PC-9 (cell line): ENCODE data around the gene HOXC9. TPM values are rescaled to one million over a fixed set of nuclear protein-coding genes. Genes with fewer than 3 reads are reported as not detected.
A peak's percentile ranks its signal among the peaks of the same experiment; 100 is the strongest.

Experiments used
- BruUV-seq: library from RNA; stranded (reverse); fragments of 400-500 nt; replicated peaks from 2 replicates; lab custom pipeline; 2021; lab: Mats Ljungman, UMichigan
- CTCF ChIA-PET: fragments of 300-600 bp; sonication (Branson Sonifier 250); formaldehyde crosslinking; loops from one replicate; lab custom pipeline; 2022; ENCODE audit warnings: antibody characterized with exemption; lab: Charles Lee
- POLR2A ChIA-PET: fragments of 300-600 bp; sonication (Branson Sonifier 250); formaldehyde crosslinking; loops from one replicate; lab custom pipeline; 2022; ENCODE audit warnings: antibody characterized with exemption; ENCODE audit not compliant: unreplicated experiment; lab: Charles Lee
- DNase-seq, 2 experiments: peaks; one replicate each; pipeline versions ENCODE4 v3.0.0 to v3.0.0-alpha.2; 2015 to 2022; ENCODE audit warnings: mixed read lengths in 1 of 2
- H2AFZ ChIP-seq: fragments of 200-600 bp; sonication (generic); 2 replicates; pipeline ENCODE4 v1.8.1; 2017; ENCODE audit warnings: antibody characterized with exemption
- H3F3A ChIP-seq: fragments of 200-600 bp; sonication (generic); 2 replicates; pipeline ENCODE4 v1.8.1; 2017; ENCODE audit warnings: antibody characterized with exemption, mild to moderate bottlenecking, low read depth; ENCODE audit not compliant: insufficient read depth
- H3K27ac ChIP-seq: fragments of 200-600 bp; sonication (generic); 2 replicates; pipeline ENCODE4 v1.6.1; 2016; ENCODE audit warnings: mixed run types
- H3K27me3 ChIP-seq: fragments of 200-600 bp; sonication (generic); 2 replicates; pipeline ENCODE4 v1.6.1; 2016; ENCODE audit warnings: low read depth, mixed run types; ENCODE audit not compliant: insufficient read depth
- H3K36me3 ChIP-seq: fragments of 200-600 bp; sonication (generic); 2 replicates; pipeline ENCODE4 v1.6.1; 2016; ENCODE audit warnings: low read depth, mixed run types
- H3K4me1 ChIP-seq: fragments of 200-600 bp; sonication (generic); replicated peaks from 2 replicates; pipeline ENCODE4 v1.6.1; 2016; ENCODE audit warnings: mixed run types; ENCODE audit not compliant: insufficient read depth
- H3K4me2 ChIP-seq: fragments of 200-600 bp; sonication (generic); 2 replicates; pipeline ENCODE4 v1.6.1; 2017; ENCODE audit warnings: mixed run types
- H3K4me3 ChIP-seq: fragments of 200-600 bp; sonication (generic); 2 replicates; pipeline ENCODE4 v1.6.1; 2016; ENCODE audit warnings: mixed run types
- H3K79me2 ChIP-seq: fragments of 200-600 bp; sonication (generic); 2 replicates; pipeline ENCODE4 v1.6.1; 2017; ENCODE audit warnings: low read depth, mixed run types
- H3K9me2 ChIP-seq: fragments of 200-600 bp; sonication (generic); 2 replicates; pipeline ENCODE4 v1.8.1; 2017; ENCODE audit warnings: mild to moderate bottlenecking; ENCODE audit not compliant: insufficient read depth
- H3K9me3 ChIP-seq: fragments of 200-600 bp; sonication (generic); 2 replicates; pipeline ENCODE4 v1.8.1; 2016; ENCODE audit warnings: low read depth; ENCODE audit not compliant: insufficient read depth
- H4K20me1 ChIP-seq: fragments of 200-600 bp; sonication (generic); 2 replicates; pipeline ENCODE4 v1.8.1; 2017; ENCODE audit not compliant: insufficient read depth
- EZH2 ChIP-seq: fragments of 200-600 bp; sonication (generic); IDR thresholded peaks from 2 replicates; pipeline ENCODE4 v1.8.0; 2017; ENCODE audit warnings: antibody characterized with exemption, low read depth
- intact Hi-C: fragments of 100-400 bp; cut with micrococcal nuclease; formaldehyde crosslinking; loops from one replicate; pipeline ENCODE4 v1.10.0; 2022; ENCODE audit not compliant: unreplicated experiment
- total RNA-seq: library from RNA; stranded (reverse); gene quantifications from 2 replicates; pipeline ENCODE4 v1.2.3, GENCODE V29; 2021
- TF ChIP-seq, protein P1 (sequence below): fragments of 200-600 bp; sonication (generic); conservative IDR thresholded peaks from 2 replicates; pipeline ENCODE4 v1.6.1; 2017; ENCODE audit warnings: mixed run types, antibody characterized with exemption, mild to moderate bottlenecking, moderate library complexity

The HOXC9 gene
- total RNA-seq, 1 experiment from 2014 or later, result 10.2 TPM

DNA sequence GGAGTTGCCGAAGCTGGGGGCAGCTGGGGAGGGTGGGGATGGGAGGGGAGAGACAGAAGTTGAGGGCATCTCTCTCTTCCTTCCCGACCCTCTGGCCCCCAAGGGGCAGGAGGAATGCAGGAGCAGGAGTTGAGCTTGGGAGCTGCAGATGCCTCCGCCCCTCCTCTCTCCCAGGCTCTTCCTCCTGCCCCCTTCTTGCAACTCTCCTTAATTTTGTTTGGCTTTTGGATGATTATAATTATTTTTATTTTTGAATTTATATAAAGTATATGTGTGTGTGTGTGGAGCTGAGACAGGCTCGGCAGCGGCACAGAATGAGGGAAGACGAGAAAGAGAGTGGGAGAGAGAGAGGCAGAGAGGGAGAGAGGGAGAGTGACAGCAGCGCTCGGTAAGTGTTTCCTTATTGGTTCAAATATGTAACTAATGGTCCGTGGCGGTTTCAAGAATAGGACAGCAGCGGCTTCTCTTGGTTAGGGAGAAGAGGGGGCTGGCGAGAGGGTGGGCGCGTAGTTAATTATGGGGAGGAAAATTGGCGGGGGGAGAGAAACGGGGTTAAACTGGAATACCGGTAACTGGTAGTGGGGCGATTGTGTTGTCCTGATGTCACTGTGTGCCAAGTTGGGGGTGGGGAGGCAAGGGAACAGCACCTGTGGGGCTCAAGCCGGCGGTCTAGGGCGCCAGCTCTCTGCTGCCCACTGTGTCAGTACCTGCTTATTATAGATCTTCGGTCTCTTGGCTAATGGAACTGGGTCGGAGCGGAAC, 17.2 kb downstream of the HOXC9 start:
- H3K36me3 ChIP-seq, result no peaks in the 10 kb centered on the region
- peak overlapping the region; percentile 94 for H2AFZ ChIP-seq
- intact Hi-C loops, result no loop called here
- peak overlapping the region; percentile 82 for H3K4me3 ChIP-seq
- H3K79me2 ChIP-seq, result no peaks in the 10 kb centered on the region
- BruUV-seq, result no TSS peak
- peak overlapping the region; percentile 99 for H3K4me2 ChIP-seq
- no peaks in the 10 kb centered on the region for H3F3A ChIP-seq
- ChIA-PET CTCF (interaction anchor here (0.6 to 1.8 kb wide), 7 partner anchors 8 to 326 kb away, joined by 3 to 37 read pairs (median 4); partner anchors contain the start of genes HOXC5 and HOXC8), POLR2A (interaction anchor here (0.5 to 0.8 kb wide), 6 partner anchors 19 to 427 kb away, joined by 3 to 31 read pairs (median 4); partner anchors contain the start of gene SMUG1)
- no peaks in the 10 kb centered on the region for H3K27me3 ChIP-seq
- peak in 1 of 2 experiments; percentile 52 for DNase-seq
- TF ChIP-seq, protein P1, sequence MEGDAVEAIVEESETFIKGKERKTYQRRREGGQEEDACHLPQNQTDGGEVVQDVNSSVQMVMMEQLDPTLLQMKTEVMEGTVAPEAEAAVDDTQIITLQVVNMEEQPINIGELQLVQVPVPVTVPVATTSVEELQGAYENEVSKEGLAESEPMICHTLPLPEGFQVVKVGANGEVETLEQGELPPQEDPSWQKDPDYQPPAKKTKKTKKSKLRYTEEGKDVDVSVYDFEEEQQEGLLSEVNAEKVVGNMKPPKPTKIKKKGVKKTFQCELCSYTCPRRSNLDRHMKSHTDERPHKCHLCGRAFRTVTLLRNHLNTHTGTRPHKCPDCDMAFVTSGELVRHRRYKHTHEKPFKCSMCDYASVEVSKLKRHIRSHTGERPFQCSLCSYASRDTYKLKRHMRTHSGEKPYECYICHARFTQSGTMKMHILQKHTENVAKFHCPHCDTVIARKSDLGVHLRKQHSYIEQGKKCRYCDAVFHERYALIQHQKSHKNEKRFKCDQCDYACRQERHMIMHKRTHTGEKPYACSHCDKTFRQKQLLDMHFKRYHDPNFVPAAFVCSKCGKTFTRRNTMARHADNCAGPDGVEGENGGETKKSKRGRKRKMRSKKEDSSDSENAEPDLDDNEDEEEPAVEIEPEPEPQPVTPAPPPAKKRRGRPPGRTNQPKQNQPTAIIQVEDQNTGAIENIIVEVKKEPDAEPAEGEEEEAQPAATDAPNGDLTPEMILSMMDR, result no peak
- TF ChIP-seq EZH2, result no peak
- H3K4me1 ChIP-seq, result no peaks in the 10 kb centered on the region; the same call in 1 of the 2 replicates
- H3K9me3 ChIP-seq, result no peaks in the 10 kb centered on the region
- peak overlapping the region; percentile 7; the same call in 1 of the 2 replicates for H3K27ac ChIP-seq
- no peaks in the 10 kb centered on the region for H4K20me1 ChIP-seq
- no peaks in the 10 kb centered on the region for H3K9me2 ChIP-seq

DNA sequence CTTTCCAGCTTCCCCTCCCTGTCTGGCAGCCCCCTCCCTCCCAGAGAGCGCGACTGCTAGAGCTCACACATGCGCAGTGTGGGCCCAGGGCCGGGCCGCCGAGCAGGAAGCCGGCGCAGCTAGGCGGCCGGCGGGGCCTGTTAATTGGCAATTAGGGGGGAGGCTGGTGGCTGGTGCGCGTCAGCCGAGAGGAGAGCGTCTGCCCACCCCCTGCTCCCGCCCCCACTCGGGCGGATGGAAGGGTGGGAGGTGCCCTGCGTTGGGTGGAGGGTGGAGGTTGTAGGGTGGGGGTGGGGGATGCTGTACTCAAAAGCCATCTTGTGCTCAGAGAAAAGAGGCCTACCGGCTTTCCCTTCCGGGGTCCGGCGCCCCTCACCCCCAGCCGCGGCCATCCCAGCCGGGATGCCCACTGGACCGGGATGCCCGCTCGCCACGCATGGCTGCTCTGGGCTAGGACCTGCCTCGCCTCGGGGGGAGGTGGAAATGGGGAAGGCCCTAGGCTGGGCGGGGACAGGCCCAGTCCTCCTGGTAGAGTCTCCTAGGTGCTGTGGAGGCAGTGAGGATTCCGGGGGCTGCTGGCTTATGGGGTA, 18.0 kb downstream of the HOXC9 start:
- Histone ChIP-seq H3K4me1 (no peaks in the 10 kb centered on the region; the same call in 1 of the 2 replicates), H3K27ac (peak overlapping the region; percentile 7; the same call in 1 of the 2 replicates), H3F3A (no peaks in the 10 kb centered on the region), H3K27me3 (no peaks in the 10 kb centered on the region), H3K36me3 (no peaks in the 10 kb centered on the region), H3K4me2 (peak overlapping the region; percentile 99), H3K9me2 (no peaks in the 10 kb centered on the region), H3K4me3 (peak overlapping the region; percentile 82), H3K79me2 (no peaks in the 10 kb centered on the region), H4K20me1 (no peaks in the 10 kb centered on the region), H2AFZ (peak overlapping the region; percentile 94), H3K9me3 (no peaks in the 10 kb centered on the region)
- peak; percentile 54 to 86 for DNase-seq
- BruUV-seq, result no TSS peak
- intact Hi-C loops, result no loop called here
- POLR2A ChIA-PET, result interaction anchor here (0.5 to 0.8 kb wide), 5 partner anchors 20 to 426 kb away, joined by 3 to 31 read pairs (median 5); partner anchors contain the start of gene SMUG1
- CTCF ChIA-PET, result interaction anchor here (0.6 to 1.8 kb wide), 6 partner anchors 9 to 207 kb away, joined by 3 to 37 read pairs (median 4); partner anchors contain the start of genes HOXC5 and HOXC8
- TF ChIP-seq, protein P1, result no peak
- no peak for TF ChIP-seq EZH2

DNA sequence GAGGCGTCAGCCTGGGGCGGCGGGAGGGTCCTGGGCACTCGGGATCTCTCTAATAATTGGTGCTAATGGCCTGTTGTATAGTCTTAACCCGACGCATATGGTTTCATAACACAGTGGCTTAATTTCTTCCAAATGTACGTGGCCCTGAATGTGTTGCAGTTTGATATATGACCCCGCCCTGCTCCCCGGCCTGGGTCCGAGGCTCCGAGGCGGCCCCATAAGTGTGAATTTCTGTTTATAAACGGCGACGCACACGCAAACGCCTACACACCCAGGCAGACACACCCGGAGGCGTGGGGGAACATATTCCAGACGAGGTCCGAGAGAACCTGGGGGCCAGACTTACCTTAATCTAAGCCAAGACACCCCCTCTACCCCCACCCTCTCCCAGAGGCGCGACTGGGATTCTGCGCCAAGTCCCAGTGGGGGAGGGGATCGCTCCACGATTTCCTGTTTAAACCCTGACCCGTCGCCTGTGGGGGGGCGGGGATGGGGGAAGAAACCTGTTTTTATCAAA, 18.6 kb downstream of the HOXC9 start:
- Histone ChIP-seq H3K4me1 (no peaks in the 10 kb centered on the region; the same call in 1 of the 2 replicates), H3K9me3 (no peaks in the 10 kb centered on the region), H4K20me1 (no peaks in the 10 kb centered on the region), H3K79me2 (no peaks in the 10 kb centered on the region), H3K4me2 (peak overlapping the region; percentile 99), H3K27me3 (no peaks in the 10 kb centered on the region), H3K36me3 (no peaks in the 10 kb centered on the region), H3K27ac (peak overlapping the region; percentile 7; the same call in 1 of the 2 replicates), H3F3A (no peaks in the 10 kb centered on the region), H2AFZ (peak overlapping the region; percentile 94), H3K4me3 (peak overlapping the region; percentile 82), H3K9me2 (no peaks in the 10 kb centered on the region)
- TF ChIP-seq, protein P1, result no peak
- TF ChIP-seq EZH2, result no peak
- ChIA-PET CTCF (interaction anchor here (1.3 kb wide), 1 partner anchor 189 kb away, joined by 3 read pairs; no protein-coding TSS in a partner anchor), POLR2A (no interaction called here)
- intact Hi-C loops, result no loop called here
- BruUV-seq, result TSS peak; percentile 81
- DNase-seq, result no peak
